K562 (cell line): ENCODE data around the gene C7.

Source experiments
- BHLHE40 ChIP-seq: IDR thresholded peaks from 2 replicates; pipeline ENCODE4 v1.6.1; 2011; ENCODE audit warnings: low read length, improper control_type of control experiment
- CBX8 ChIP-seq: fragments of 200-600 bp; sonication (generic); IDR thresholded peaks from 2 replicates; pipeline ENCODE4 v1.6.1; 2012; ENCODE audit warnings: borderline replicate concordance, mixed run types, low read depth, mild to moderate bottlenecking, moderate library complexity, mixed read lengths, low read length, control low read depth, inconsistent platforms; ENCODE audit not compliant: poor library complexity, severe bottlenecking; ENCODE audit errors: extremely low read depth
- CGGBP1 ChIP-seq: fragments of 250-450 bp; sonication (Bioruptor Pico); IDR thresholded peaks from 2 replicates; pipeline ENCODE4 v1.9.0; 2021; ENCODE audit warnings: mild to moderate bottlenecking
- CTCF ChIP-seq, 3 experiments: IDR thresholded peaks in 2 of 3; conservative IDR thresholded peaks in 1 of 3; 2 replicates each; pipeline ENCODE4 v1.5.1; 2011 to 2012; ENCODE audit warnings: low read length in 3 of 3, mild to moderate bottlenecking in 3 of 3, control low read depth in 2 of 3, improper control_type of control experiment in 1 of 3, inconsistent platforms in 1 of 3, low read depth in 1 of 3, mixed read lengths in 1 of 3, moderate library complexity in 1 of 3; ENCODE audit not compliant: insufficient read depth in 2 of 3
- MAFK ChIP-seq: IDR thresholded peaks from 2 replicates; pipeline ENCODE4 v1.6.1; 2011; ENCODE audit warnings: low read length, improper control_type of control experiment
- POLR2A ChIP-seq: fragments of 450-650 bp; conservative IDR thresholded peaks from 2 replicates; pipeline ENCODE4 v1.6.1; 2016
- SIN3A ChIP-seq, 2 experiments: fragments of 150-350 bp in 1 of 2; IDR thresholded peaks; 2 replicates each; pipeline ENCODE4 v1.6.1; 2011 to 2016; ENCODE audit warnings: borderline replicate concordance in 2 of 2, low read depth in 2 of 2, low read length in 2 of 2, mild to moderate bottlenecking in 2 of 2, moderate library complexity in 2 of 2; ENCODE audit not compliant: control insufficient read depth in 1 of 2
- SMAD2 ChIP-seq: fragments of 150-350 bp; IDR thresholded peaks from 2 replicates; pipeline ENCODE4 v1.6.1; 2014; ENCODE audit warnings: low read depth, mild to moderate bottlenecking, low read length
- SMARCA4 ChIP-seq: fragments of 450-650 bp; IDR thresholded peaks from 2 replicates; pipeline ENCODE4 v1.6.1; 2016
- SP2 ChIP-seq: IDR thresholded peaks from 2 replicates; pipeline ENCODE4 v1.6.1; 2011; ENCODE audit warnings: mild to moderate bottlenecking, low read depth, low read length, moderate library complexity; ENCODE audit not compliant: poor library complexity, severe bottlenecking; ENCODE audit errors: extremely low read depth
- STAT5A ChIP-seq: IDR thresholded peaks from 2 replicates; pipeline ENCODE4 v1.6.1; 2012; ENCODE audit warnings: low read length, inconsistent platforms, borderline replicate concordance
- ZFP30 ChIP-seq: fragments of 250-450 bp; sonication (Bioruptor Pico); IDR thresholded peaks from 2 replicates; pipeline ENCODE4 v1.8.0; 2022; ENCODE audit warnings: moderate library complexity, mild to moderate bottlenecking, inconsistent platforms, borderline replicate concordance
- TF ChIP-seq, protein P1 (sequence below), 2 experiments: fragments of 450-650 bp in 1 of 2; sonication (generic) in 1 of 2; formaldehyde crosslinking in 1 of 2; IDR thresholded peaks in 1 of 2; conservative IDR thresholded peaks in 1 of 2; 2 replicates each; pipeline versions ENCODE4 v1.6.1 to v1.8.1; 2016 to 2023; ENCODE audit warnings: mild to moderate bottlenecking in 2 of 2, moderate library complexity in 2 of 2, inconsistent platforms in 1 of 2, missing genetic modification reagents in 1 of 2
- TF ChIP-seq, protein P2 (sequence below): sonication (generic); formaldehyde crosslinking; IDR thresholded peaks from 2 replicates; pipeline ENCODE4 v1.8.1; 2023; ENCODE audit warnings: mild to moderate bottlenecking, missing genetic modification reagents

DNA sequence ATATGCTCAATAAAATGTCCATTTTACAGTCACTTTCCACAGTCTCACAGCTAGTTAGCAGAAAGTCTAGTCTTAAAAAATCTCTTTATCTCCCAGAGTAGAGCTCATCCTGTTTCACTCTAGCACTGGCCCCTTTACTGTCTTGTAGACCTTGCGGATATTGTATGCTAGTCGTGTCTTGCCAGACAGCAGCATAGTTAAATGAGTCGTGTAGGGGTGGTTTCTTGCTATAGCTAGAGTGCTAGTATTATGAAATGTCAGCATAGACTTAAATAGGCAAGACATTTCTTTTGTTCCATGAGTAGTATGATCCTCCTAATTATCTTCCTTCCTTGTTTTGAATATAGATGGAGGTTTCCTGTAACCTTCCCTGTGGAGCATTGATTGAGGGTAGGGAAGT lies 77.4 kb downstream of the C7 start:
- TF ChIP-seq SIN3A (IDR thresholded peaks at IDR 0.05; ENCODE audit: borderline replicate concordance in 2 of 2, control insufficient read depth in 1 of 2, low read depth in 2 of 2, low read length in 2 of 2) (no peak), ZFP30 (CRISPR knock-in tag) (no peak), SP2 (no peak), CTCF (IDR thresholded peaks at IDR 0.05 in 2 of 3, conservative IDR thresholded peaks at IDR 0.05 in 1 of 3; ENCODE audit: insufficient read depth in 2 of 3, low read depth in 1 of 3, low read length in 3 of 3) (no peak), MAFK (no peak), CBX8 (no peak), CGGBP1 (CRISPR knock-in tag) (no peak), BHLHE40 (no peak), STAT5A (no peak), SMARCA4 (no peak), SMAD2 (no peak), POLR2A (no peak)
- TF ChIP-seq, protein P1, sequence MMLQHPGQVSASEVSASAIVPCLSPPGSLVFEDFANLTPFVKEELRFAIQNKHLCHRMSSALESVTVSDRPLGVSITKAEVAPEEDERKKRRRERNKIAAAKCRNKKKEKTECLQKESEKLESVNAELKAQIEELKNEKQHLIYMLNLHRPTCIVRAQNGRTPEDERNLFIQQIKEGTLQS (IDR thresholded peaks at IDR 0.05): no peak
- TF ChIP-seq, protein P1 (CRISPR knock-in tag; conservative IDR thresholded peaks at IDR 0.05): no peak
- TF ChIP-seq, protein P2, sequence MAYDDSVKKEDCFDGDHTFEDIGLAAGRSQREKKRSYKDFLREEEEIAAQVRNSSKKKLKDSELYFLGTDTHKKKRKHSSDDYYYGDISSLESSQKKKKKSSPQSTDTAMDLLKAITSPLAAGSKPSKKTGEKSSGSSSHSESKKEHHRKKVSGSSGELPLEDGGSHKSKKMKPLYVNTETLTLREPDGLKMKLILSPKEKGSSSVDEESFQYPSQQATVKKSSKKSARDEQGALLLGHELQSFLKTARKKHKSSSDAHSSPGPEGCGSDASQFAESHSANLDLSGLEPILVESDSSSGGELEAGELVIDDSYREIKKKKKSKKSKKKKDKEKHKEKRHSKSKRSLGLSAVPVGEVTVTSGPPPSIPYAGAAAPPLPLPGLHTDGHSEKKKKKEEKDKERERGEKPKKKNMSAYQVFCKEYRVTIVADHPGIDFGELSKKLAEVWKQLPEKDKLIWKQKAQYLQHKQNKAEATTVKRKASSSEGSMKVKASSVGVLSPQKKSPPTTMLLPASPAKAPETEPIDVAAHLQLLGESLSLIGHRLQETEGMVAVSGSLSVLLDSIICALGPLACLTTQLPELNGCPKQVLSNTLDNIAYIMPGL: no peak
